A549 (cell line): Measurements from ENCODE around the gene ADRA2A.

Experiments used
- BCL3 ChIP-seq: fragments of >200 bp; sonication (Bioruptor Twin); formaldehyde crosslinking; IDR thresholded peaks from 3 replicates; pipeline ENCODE4 v1.6.1; 2016
- CHD2 ChIP-seq: fragments of 150-350 bp; IDR thresholded peaks from 2 replicates; pipeline ENCODE4 v1.6.1; 2014; ENCODE audit warnings: low read length; ENCODE audit not compliant: partially characterized antibody
- CTCF ChIP-seq: fragments of >200 bp; sonication (Bioruptor Twin); formaldehyde crosslinking; IDR thresholded peaks from 3 replicates; pipeline ENCODE4 v1.5.1; 2016
- FOSB ChIP-seq: fragments of 250-450 bp; sonication (Bioruptor Pico); IDR thresholded peaks from 2 replicates; pipeline ENCODE4 v1.5.0; 2020; ENCODE audit warnings: mild to moderate bottlenecking, moderate library complexity
- FOSL2 ChIP-seq, 2 experiments: fragments of 450-650 bp in 1 of 2; fragments of >200 bp in 1 of 2; sonication (Bioruptor Twin) in 1 of 2; formaldehyde crosslinking; IDR thresholded peaks; 2 replicates each; pipeline versions ENCODE4 v1.5.0 to v1.6.1; 2016 to 2020; ENCODE audit warnings: mild to moderate bottlenecking in 1 of 2, moderate library complexity in 1 of 2
- JUNB ChIP-seq: fragments of >200 bp; sonication (Bioruptor Twin); formaldehyde crosslinking; IDR thresholded peaks from 2 replicates; pipeline ENCODE4 v1.6.1; 2016
- NFE2L2 ChIP-seq: fragments of 150-350 bp; conservative IDR thresholded peaks from 2 replicates; pipeline ENCODE4 v1.6.1; 2014; ENCODE audit warnings: low read length
- POLR2AphosphoS2 ChIP-seq: conservative IDR thresholded peaks from 2 replicates; pipeline ENCODE4 v1.6.1; 2012; ENCODE audit warnings: low read length, improper control_type of control experiment, inconsistent platforms
- REST ChIP-seq: fragments of 200-600 bp; sonication (generic); IDR thresholded peaks from 2 replicates; pipeline ENCODE4 v1.6.1; 2016; ENCODE audit warnings: antibody characterized with exemption, mild to moderate bottlenecking, moderate library complexity
- SMC3 ChIP-seq: fragments of >200 bp; sonication (Bioruptor Twin); formaldehyde crosslinking; IDR thresholded peaks from 3 replicates; pipeline ENCODE4 v1.6.1; 2018; ENCODE audit warnings: inconsistent platforms
- USF2 ChIP-seq: fragments of 450-650 bp; IDR thresholded peaks from 2 replicates; pipeline ENCODE4 v1.6.1; 2014; ENCODE audit warnings: antibody characterized with exemption
- ZNF302 ChIP-seq: fragments of 250-450 bp; sonication (Bioruptor Pico); IDR thresholded peaks from 2 replicates; pipeline ENCODE4 v1.9.0; 2021; ENCODE audit warnings: inconsistent platforms, mild to moderate bottlenecking, moderate library complexity

GRCh38 chr10:111130471-111130870 lies 53.6 kb downstream of the ADRA2A start:
- TF ChIP-seq REST (no peak), USF2 (no peak), CTCF (no peak), NFE2L2 (no peak), FOSL2 (IDR thresholded peaks at IDR 0.05) (no peak), FOSL2 (CRISPR knock-in tag; IDR thresholded peaks at IDR 0.05) (no peak), JUNB (no peak), CHD2 (no peak), FOSB (CRISPR knock-in tag) (no peak), POLR2AphosphoS2 (no peak), SMC3 (no peak), ZNF302 (CRISPR knock-in tag) (no peak), BCL3 (no peak)
